Activated B cell treated with CpG ODN at 0.5 μM for 24 hours (primary cell): ENCODE results near the gene G2E3. TPM values are rescaled to one million over a fixed set of nuclear protein-coding genes. Genes with fewer than 3 reads are reported as not detected.

Source experiments
- ATAC-seq: fragments of 200-7000 bp; cut with Tn5 transposase; one replicate; pipeline ENCODE4 v1.10.0; 2021; ENCODE audit warnings: low read depth, mild to moderate bottlenecking, moderate library complexity
- CTCF ChIA-PET: fragments of 350-600 bp; sonication (Branson Sonifier 250); formaldehyde crosslinking; loops from one replicate; lab custom pipeline; 2021; ENCODE audit warnings: antibody characterized with exemption; lab: Charles Lee
- POLR2A ChIA-PET: fragments of 350-600 bp; sonication (Branson Sonifier 250); formaldehyde crosslinking; loops from one replicate; lab custom pipeline; 2021; ENCODE audit warnings: antibody characterized with exemption; lab: Charles Lee
- DNase-seq: peaks from one replicate; pipeline ENCODE4 v3.0.0; 2022
- H3K27ac Mint-ChIP-seq: one replicate; pipeline ENCODE4 v1.8.0; 2020; ENCODE audit warnings: mixed read lengths
- H3K27me3 Mint-ChIP-seq: one replicate; pipeline ENCODE4 v1.8.0; 2021; ENCODE audit warnings: mixed read lengths
- H3K36me3 Mint-ChIP-seq: one replicate; pipeline ENCODE4 v1.8.0; 2021; ENCODE audit warnings: low read depth, mixed read lengths
- H3K4me1 Mint-ChIP-seq: one replicate; pipeline ENCODE4 v1.8.0; 2021; ENCODE audit warnings: mixed read lengths
- H3K4me3 Mint-ChIP-seq: one replicate; pipeline ENCODE4 v1.8.0; 2020; ENCODE audit warnings: mild to moderate bottlenecking, mixed read lengths
- H3K9me3 Mint-ChIP-seq: one replicate; pipeline ENCODE4 v1.8.0; 2020; ENCODE audit warnings: mixed read lengths
- intact Hi-C: fragments of 100-400 bp; cut with micrococcal nuclease; formaldehyde crosslinking; loops from one replicate; pipeline ENCODE4 v1.15.1; 2024
- total RNA-seq: library from RNA; stranded (reverse); gene quantifications from 2 replicates; pipeline ENCODE4 v1.2.3, GENCODE V29; 2022
- TF ChIP-seq, protein P1 (sequence below): fragments of 200-600 bp; IDR thresholded peaks from one replicate; pipeline ENCODE4 v1.8.0; 2022; ENCODE audit warnings: antibody characterized with exemption, mild to moderate bottlenecking

The G2E3 gene
- total RNA-seq, 1 donor from 2014 or later = 32.6 TPM

DNA sequence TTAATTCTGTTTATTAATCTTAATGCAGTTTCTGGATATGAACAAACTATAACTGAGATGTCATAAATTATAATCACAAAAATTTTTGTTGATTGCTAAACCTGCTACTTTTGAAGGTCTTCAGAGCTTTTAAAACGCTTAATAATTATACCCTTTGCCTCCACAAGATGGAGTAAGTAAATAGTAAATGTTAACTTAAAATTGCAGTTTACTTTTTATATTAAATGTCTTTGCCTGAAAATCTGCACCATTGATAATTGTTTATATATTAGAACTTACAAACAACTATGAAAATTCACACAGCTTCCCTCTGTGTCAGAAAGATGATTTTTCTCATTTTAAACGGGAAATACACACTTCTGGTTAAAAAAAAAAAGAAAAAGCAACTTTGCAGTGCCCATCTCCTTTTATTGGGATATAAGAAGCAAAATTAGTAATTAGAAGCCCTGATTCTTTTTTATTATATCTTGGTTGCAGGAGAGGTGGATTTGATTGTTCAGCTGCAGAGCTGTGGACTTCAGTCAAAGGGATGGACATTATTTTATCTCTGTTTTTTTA lies 98.7 kb downstream of the G2E3 start:
- Mint-ChIP-seq H3K4me3 (no peak overlapping the region), H3K27ac (no peak overlapping the region), H3K36me3 (peaks cover 52% of the 10 kb centered on the region), H3K9me3 (no peaks in the 10 kb centered on the region), H3K27me3 (no peaks in the 10 kb centered on the region), H3K4me1 (no peaks in the 10 kb centered on the region)
- ChIA-PET POLR2A (interaction anchor here (1.2 kb wide), 1 partner anchor 35 kb away, joined by 3 read pairs; the partner anchor contains the start of gene SCFD1), CTCF (interaction anchor here (1.1 kb wide), 1 partner anchor 25 kb away, joined by 3 read pairs; no protein-coding TSS in a partner anchor)
- no peak for DNase-seq
- intact Hi-C loops = loop anchor here (5.0 kb wide), 1 partner anchor 1905 kb away; no protein-coding TSS in a partner anchor
- no peak for ATAC-seq
- TF ChIP-seq, protein P1, sequence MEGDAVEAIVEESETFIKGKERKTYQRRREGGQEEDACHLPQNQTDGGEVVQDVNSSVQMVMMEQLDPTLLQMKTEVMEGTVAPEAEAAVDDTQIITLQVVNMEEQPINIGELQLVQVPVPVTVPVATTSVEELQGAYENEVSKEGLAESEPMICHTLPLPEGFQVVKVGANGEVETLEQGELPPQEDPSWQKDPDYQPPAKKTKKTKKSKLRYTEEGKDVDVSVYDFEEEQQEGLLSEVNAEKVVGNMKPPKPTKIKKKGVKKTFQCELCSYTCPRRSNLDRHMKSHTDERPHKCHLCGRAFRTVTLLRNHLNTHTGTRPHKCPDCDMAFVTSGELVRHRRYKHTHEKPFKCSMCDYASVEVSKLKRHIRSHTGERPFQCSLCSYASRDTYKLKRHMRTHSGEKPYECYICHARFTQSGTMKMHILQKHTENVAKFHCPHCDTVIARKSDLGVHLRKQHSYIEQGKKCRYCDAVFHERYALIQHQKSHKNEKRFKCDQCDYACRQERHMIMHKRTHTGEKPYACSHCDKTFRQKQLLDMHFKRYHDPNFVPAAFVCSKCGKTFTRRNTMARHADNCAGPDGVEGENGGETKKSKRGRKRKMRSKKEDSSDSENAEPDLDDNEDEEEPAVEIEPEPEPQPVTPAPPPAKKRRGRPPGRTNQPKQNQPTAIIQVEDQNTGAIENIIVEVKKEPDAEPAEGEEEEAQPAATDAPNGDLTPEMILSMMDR = no peak

DNA sequence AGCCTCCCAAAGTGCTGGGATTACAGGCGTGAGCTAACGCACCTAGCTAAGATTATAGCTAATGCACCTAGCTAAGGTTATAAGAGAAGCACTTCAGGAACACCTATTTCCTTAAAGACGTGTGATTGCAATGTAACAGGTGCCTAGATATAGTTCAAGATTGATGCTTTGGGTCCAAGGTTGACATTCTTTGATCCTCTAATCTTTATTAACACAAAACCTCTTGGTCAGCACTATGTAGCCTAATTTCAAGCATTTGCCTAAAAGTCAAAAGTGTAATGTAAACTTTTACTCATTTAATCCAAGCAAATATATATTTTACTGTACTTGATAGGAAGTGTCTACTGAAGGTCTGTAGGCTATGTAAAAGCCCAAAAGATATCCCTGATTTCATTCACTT lies 99.7 kb downstream of the G2E3 start:
- POLR2A ChIA-PET = no interaction called here
- Mint-ChIP-seq H3K27me3 (no peaks in the 10 kb centered on the region), H3K9me3 (no peaks in the 10 kb centered on the region), H3K36me3 (peaks cover 52% of the 10 kb centered on the region), H3K27ac (no peak overlapping the region), H3K4me1 (no peaks in the 10 kb centered on the region), H3K4me3 (no peak overlapping the region)
- intact Hi-C loops = loop anchor here (5.0 kb wide), 1 partner anchor 1904 kb away; no protein-coding TSS in a partner anchor
- no peak for ATAC-seq
- TF ChIP-seq, protein P1 = no peak
- DNase-seq = no peak
- CTCF ChIA-PET = interaction anchor here (1.1 kb wide), 1 partner anchor 24 kb away, joined by 3 read pairs; no protein-coding TSS in a partner anchor

DNA sequence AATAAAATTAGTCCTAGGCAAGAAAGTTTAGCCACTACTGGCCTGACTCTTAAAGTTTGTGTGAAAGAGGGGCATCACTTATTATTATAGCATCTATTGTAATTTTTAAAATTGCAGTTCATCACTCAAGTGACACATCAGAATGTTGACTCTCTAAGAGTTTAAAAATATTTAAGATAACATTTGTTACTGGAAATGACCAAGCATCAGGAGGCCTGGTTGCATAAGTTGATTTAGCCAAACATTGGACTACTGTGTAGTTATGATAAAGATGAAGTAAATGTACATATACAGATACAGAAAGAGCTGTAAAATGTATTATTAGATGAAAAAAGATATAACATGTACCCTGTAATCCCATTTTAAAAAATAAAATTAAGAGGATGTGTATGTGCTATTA lies 110.6 kb downstream of the G2E3 start:
- POLR2A ChIA-PET = no interaction called here
- H3K9me3 Mint-ChIP-seq = peaks cover under 1% of the 10 kb centered on the region

More for the DNA sequence above, 110.6 kb downstream of the G2E3 start:
- H3K27ac Mint-ChIP-seq = no peak overlapping the region
- TF ChIP-seq, protein P1 = no peak
- ATAC-seq = no peak
- H3K4me1 Mint-ChIP-seq = no peaks in the 10 kb centered on the region
- no peak for DNase-seq
- intact Hi-C loops = loop anchor here (2.0 kb wide), 1 partner anchor 15 kb away; no protein-coding TSS in a partner anchor
- H3K36me3 Mint-ChIP-seq = peaks cover 37% of the 10 kb centered on the region
- no peaks in the 10 kb centered on the region for H3K27me3 Mint-ChIP-seq
- CTCF ChIA-PET = no interaction called here
- H3K4me3 Mint-ChIP-seq = no peak overlapping the region

Other genes starting within 250 kb of the G2E3 start
- gene SCFD1, start 63.2 kb downstream of the G2E3 start, total RNA-seq = 70.1 and 83.6 TPM in 2 replicates